RWPE1 (cell line): ENCODE data around the gene MEIS2.

ENCODE experiments used
- CTCF ChIA-PET: fragments of 350-600 bp; sonication (Branson Sonifier 250); formaldehyde crosslinking; extraction: SDS; loops from one replicate; lab custom pipeline; 2021; lab: Yijun Ruan, JAX
- POLR2A ChIA-PET: fragments of 400-600 bp; formaldehyde crosslinking; extraction: SDS; loops from one replicate; lab custom pipeline; 2020; ENCODE audit warnings: antibody characterized with exemption; ENCODE audit not compliant: low non-redundant PET; lab: Yijun Ruan, JAX
- DNase-seq: peaks from one replicate; pipeline ENCODE4 v3.0.0; 2012; ENCODE audit warnings: low spot score
- H3K27ac ChIP-seq: fragments of 450-650 bp; 2 replicates; pipeline ENCODE4 v1.5.1; 2017
- CTCF ChIP-seq: fragments of 450-650 bp; conservative IDR thresholded peaks from 2 replicates; pipeline ENCODE4 v1.5.1; 2017; ENCODE audit warnings: low read depth, mild to moderate bottlenecking

MEIS2 gene

DNA sequence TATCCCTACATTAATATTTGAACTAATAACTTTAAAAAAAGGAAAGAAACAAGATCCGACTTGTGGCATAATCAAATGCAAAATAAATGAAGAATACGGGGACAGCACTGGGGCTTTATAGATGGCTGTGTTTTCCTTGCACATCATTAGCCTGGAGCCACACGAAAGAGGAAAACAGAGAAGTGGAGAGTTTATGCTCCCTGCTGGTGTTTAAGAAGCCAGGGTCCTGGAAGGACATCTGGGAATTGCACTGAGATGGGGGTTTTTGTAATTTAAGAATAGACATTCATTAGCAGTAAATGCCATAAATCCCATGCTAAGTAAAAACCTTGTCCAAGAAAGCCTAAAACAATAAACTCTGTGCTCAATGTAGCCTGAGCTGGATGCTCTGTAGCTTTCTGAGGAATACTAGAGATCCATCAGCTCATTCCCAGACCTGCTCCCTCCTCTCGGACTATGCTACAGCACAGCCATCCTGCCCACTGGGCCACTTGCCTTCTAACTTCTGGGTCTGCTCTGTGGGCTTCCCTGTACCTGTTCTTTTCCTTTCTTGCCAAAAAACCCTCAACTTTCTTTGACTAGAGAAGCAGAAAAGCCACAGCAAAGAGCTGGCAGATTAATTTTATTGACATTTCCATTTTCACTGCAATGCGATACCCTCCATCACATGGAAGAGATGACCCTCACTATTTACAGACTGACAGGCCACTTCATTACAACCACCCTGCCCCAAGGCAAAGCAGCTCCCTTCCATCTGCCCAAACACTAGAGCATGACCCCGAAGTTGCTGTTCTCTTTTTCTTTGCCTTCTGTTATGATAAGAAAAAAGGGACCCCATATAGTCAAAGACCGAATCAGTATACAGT is 62.3 kb downstream of the MEIS2 start:
- ChIA-PET CTCF (interaction anchor here (0.6 to 0.7 kb wide), 2 partner anchors 146 to 757 kb away, joined by 3 read pairs; no protein-coding TSS in a partner anchor), POLR2A (no interaction called here)
- no peak for DNase-seq
- no peak for TF ChIP-seq CTCF
- no peak overlapping the region for H3K27ac ChIP-seq

- no peak for TF ChIP-seq CTCF
- H3K27ac ChIP-seq: no peak overlapping the region
- ChIA-PET POLR2A (no interaction called here), CTCF (no interaction called here)
- no peak for DNase-seq
Observed at GRCh38 chr15:37037071-37037655, 63.2 kb downstream of the MEIS2 start.

GRCh38 chr15:37034835-37035748 is 65.3 kb downstream of the MEIS2 start:
- POLR2A ChIA-PET: no interaction called here
- CTCF ChIA-PET: no interaction called here
- H3K27ac ChIP-seq: no peak overlapping the region
- DNase-seq: no peak
- TF ChIP-seq CTCF: no peak

DNA sequence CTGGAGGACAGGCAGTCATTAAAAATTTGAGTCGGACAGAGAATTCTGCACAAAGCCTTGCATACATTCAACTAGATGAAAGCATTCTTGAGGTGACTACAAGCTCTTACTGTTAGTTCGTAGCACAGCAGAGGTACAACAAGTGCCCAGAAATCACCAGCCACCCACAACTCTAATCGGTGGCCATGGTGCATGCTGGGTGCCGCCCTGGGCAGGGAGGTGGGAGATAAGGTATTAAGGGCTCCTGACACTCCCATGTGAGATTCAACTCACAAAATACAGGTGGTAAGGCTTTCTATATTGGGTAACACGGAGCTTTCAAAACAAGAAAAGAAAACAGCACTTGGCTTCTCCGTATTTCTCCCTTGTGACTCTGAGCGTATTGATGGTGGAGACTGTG is 66.0 kb downstream of the MEIS2 start:
- POLR2A ChIA-PET: no interaction called here
- DNase-seq: no peak
- H3K27ac ChIP-seq: no peak overlapping the region
- no peak for TF ChIP-seq CTCF
- CTCF ChIA-PET: no interaction called here

- DNase-seq: no peak
- no peak for TF ChIP-seq CTCF
- POLR2A ChIA-PET: no interaction called here
- CTCF ChIA-PET: no interaction called here
- no peak overlapping the region for H3K27ac ChIP-seq
Observed at GRCh38 chr15:37032091-37032775, 68.1 kb downstream of the MEIS2 start.
